ENCODE measurements around the gene SLC25A33. TPM values are rescaled to one million over a fixed set of nuclear protein-coding genes. Genes with fewer than 3 reads are reported as not detected.

The SLC25A33 gene
- total RNA-seq, 2 donors from 2014 or later = 4.1 to 12.3 TPM

GRCh38 chr1:9594471-9595155 lies 55.3 kb downstream of the SLC25A33 start:
- Histone ChIP-seq H3K9me3 (no peaks in the 10 kb centered on the region), H3K27ac (no peak overlapping the region), H3K4me3 (no peak overlapping the region), H3K4me1 (ENCODE audit: control insufficient read depth in 1 of 2, low read depth in 2 of 2) (peaks cover 2 to 17% of the 10 kb centered on the region in 2 donors), H3K27me3 (replicated peaks; ENCODE audit: insufficient read depth) (no peaks in the 10 kb centered on the region), H3K36me3 (no peaks in the 10 kb centered on the region)
- DNase-seq (ENCODE audit: low spot score) (no peak), ATAC-seq (ENCODE audit: insufficient number of reproducible peaks, low FRiP score, low read depth) (no peak)
- TF ChIP-seq CTCF (IDR thresholded peaks at IDR 0.05) = no peak

- Histone ChIP-seq H3K27ac (no peak overlapping the region), H3K4me1 (ENCODE audit: control insufficient read depth in 1 of 2, low read depth in 2 of 2) (peaks cover 0 to 9% of the 10 kb centered on the region in 2 donors), H3K9me3 (no peaks in the 10 kb centered on the region), H3K4me3 (no peak overlapping the region), H3K27me3 (replicated peaks; ENCODE audit: insufficient read depth) (no peaks in the 10 kb centered on the region), H3K36me3 (no peaks in the 10 kb centered on the region)
- DNase-seq (ENCODE audit: low spot score) = no peak
- no peak for ATAC-seq (ENCODE audit: insufficient number of reproducible peaks, low FRiP score, low read depth)
- no peak for TF ChIP-seq CTCF (IDR thresholded peaks at IDR 0.05)
Measured at GRCh38 chr1:9595156-9595967, 56.1 kb downstream of the SLC25A33 start.

- Histone ChIP-seq H3K4me3 (no peak overlapping the region), H3K27ac (no peak overlapping the region), H3K4me1 (ENCODE audit: control insufficient read depth in 1 of 2, low read depth in 2 of 2) (peaks cover 0 to 6% of the 10 kb centered on the region in 2 donors), H3K27me3 (replicated peaks; ENCODE audit: insufficient read depth) (no peaks in the 10 kb centered on the region), H3K36me3 (no peaks in the 10 kb centered on the region), H3K9me3 (no peaks in the 10 kb centered on the region)
- no peak for ATAC-seq (ENCODE audit: insufficient number of reproducible peaks, low FRiP score, low read depth)
- TF ChIP-seq CTCF (IDR thresholded peaks at IDR 0.05) = no peak
- DNase-seq (ENCODE audit: low spot score) = no peak
Measured at GRCh38 chr1:9595968-9596340, 56.7 kb downstream of the SLC25A33 start.

GRCh38 chr1:9596415-9597123 lies 57.3 kb downstream of the SLC25A33 start:
- ATAC-seq (ENCODE audit: insufficient number of reproducible peaks, low FRiP score, low read depth) (no peak), DNase-seq (ENCODE audit: low spot score) (no peak)
- H3K36me3 ChIP-seq = no peaks in the 10 kb centered on the region
- no peaks in the 10 kb centered on the region for H3K9me3 ChIP-seq
- TF ChIP-seq CTCF (IDR thresholded peaks at IDR 0.05) = no peak
- H3K27me3 ChIP-seq (replicated peaks; ENCODE audit: insufficient read depth) = no peaks in the 10 kb centered on the region
- H3K4me1 ChIP-seq (ENCODE audit: control insufficient read depth in 1 of 2, low read depth in 2 of 2) = peaks cover 0 to 6% of the 10 kb centered on the region in 2 donors
- H3K4me3 ChIP-seq = no peak overlapping the region
- no peak overlapping the region for H3K27ac ChIP-seq
